ENCODE results near the gene DMRT3.

The DMRT3 gene

DNA sequence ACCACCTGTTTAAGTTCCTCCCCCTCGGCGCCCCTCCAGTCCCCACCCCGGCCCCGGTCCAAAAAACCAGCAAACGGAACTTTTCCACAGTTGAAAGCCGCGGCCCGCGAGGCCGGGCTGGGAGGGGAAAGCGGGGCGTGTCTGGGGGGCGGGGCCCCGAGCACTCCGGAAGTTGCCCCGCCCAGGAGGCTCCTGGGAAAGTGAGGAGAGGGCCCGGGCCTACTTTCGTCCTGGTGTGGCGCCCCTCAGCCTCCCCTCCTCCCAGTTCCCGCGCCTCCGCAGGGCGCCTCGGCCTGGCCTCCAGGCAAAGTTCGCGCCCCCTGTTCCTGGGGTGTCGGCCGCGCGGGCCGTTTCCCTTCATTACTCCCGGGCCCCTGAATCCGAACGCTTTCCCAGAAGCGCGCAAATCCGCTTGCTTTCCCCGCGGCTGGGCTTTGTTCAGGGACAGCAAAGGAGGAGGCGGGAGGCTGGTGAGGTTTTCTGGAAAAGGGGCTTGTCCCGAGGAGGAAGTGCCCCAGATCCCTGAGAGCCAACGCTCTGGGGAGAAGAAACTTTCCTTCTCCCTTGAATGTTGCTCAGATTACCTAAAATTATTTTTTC, 4.5 kb upstream of the DMRT3 start:
- no peak for DNase-seq

DNA sequence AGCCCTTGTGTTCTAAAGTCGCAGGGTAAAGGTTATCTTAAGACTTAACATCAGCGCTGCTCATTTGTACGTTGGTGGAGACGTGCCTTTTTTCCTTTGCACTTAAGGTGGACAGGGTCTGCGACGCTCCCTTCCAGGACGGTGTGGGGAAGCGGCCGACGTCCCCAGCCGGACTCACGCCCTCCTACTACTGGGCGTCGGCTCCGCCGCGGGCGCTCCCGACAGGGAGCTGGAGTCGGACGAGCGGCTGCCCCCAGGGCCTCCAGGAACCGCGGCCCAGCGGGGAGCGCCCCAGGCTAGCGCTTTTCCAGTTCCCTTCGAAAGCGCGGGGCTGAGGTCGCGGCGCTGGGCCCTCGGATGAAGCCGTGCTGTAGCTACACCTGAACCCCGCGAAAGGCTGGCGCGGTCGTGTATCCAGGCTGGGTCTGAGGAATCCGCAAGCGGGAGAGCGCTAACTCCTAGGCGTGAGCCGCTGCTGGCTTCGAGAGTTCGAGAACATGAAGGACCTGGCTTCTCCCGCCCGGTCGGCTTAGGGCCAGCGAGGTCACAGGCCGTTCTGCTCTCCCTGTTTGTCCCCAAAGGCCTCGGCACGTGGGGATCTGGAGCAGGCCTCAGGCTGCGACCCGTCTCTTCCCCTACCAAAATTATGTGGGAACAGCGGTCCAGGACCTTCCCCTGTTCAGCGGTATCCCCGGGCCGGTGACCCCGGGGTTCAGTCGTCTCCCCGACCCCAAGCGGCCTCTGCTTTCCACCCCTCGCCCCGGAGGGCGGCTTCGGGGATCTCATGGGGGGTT, 3.8 kb upstream of the DMRT3 start:
- no peak for DNase-seq

DNA sequence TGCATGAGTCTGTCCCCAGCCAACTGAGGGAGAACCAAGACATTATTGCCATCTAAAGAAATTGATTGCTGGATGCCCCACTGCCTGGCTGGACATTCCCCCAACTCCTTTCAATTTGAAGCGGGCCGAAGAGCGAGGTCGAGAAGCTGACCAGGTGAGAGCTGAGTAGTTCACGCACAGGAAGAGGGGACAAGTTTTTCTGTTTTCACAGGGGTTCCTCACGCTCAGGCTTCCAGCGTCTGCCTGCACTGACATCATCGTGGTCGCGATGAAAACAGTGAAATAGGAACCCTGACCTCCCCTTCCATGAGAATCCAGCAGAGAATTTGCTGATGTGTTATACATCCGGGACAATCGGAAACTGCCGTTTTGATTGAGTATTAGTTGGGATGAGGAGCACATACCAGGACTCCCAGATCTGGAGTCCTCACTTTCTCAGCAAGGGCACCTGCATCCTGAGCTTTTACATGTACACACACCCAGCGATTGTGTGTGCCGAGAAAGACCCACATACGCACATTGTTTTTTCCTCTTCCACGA, 3.1 kb upstream of the DMRT3 start:
- DNase-seq = no peak

GRCh38 chr9:974031-974995, 2.1 kb upstream of the DMRT3 start:
- DNase-seq = no peak

DNA sequence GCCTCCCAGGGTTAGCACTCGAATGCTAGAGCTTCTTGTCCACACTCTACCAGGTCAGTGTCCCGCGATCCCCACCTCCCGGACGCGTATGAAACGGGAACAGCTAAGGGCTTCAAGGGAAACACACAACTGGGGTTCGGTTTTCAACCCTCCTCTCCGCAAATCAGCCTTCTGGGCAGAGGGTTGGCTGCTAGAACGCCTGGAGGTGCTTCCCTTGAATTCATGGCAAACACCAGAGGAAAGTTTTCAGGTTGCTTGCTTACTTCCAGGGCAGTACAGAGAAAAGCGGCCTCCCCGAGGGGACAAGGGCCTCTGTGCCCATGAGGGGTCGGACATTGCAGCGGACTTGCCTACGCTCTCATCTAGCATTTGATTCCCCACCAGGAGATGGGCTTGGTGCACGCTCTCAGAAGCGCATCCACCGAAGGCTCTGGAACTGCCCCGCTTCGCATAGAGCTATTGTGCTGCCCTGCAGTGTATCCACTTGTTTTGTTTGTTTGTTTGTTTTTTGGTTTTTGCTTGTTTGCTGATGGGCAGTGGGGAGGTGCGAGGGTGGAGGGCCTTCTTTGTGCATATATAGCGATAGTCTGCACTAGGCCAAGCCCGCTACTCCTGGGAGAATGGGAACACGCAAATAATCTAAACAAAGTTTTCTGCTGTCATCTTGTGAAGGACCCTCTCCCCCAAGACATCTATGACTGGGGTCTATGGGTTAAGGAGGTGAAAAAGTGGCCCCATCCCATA, 1.3 kb upstream of the DMRT3 start:
- no peak for DNase-seq

DNA sequence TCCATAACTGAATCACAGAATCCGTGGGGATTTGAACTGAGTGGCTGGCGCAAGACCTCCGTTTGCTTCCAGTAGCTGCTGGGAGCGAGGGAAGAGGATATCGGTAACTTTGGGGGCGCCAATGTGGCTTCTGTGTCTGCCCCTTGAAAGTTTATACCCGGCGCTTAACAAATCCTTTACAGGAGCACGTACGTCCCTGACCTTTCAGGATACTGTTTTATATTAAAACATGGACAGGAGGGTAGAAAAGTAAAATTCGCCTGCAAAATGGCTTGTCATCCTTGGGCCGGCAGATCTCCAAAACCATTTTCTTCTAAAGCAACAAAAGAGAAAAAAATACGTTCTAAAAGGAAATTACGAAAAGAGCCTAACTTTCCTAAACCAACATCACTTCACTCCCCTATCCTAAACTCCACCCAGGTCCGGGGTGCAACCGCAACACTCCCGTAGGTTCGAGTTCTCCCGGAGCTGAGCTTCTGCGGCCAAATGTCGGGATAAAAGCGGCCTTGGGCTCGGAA, 656 bp upstream of the DMRT3 start:
- DNase-seq = no peak

DNA sequence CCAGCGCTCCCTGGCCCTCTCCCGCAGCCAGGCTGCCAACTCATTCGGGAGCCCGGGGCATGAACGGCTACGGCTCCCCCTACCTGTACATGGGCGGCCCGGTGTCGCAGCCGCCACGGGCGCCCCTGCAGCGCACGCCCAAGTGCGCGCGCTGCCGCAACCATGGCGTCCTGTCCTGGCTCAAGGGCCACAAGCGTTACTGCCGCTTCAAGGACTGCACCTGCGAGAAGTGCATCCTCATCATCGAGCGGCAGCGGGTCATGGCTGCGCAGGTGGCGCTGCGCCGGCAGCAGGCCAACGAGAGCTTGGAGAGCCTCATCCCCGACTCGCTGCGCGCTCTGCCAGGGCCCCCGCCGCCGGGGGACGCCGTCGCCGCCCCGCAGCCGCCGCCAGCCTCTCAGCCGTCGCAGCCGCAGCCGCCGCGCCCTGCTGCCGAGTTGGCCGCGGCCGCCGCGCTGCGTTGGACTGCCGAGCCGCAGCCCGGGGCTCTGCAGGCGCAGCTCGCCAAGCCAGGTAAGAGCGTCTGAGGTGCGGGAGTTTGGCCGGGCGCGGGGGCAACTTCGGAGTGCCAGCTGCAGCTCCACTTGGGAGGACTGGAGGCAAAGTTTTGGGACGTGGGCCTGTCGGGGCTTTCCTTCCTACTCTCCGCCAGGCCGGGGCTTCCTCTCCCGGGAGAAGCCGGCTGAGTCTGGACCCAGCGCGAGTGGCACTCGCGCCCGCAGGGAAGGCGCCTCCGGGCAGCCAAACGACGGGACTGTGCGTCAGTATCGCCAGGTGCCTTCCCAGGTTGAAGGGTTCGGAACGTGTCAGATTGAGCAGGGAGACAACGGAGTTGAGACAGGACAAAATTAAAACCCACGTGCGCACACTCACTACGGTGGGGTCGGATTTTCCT, 735 bp downstream of the DMRT3 start:
- DNase-seq = peak in 1 of 5 experiments; percentile 27

- DNase-seq = no peak
Measured at GRCh38 chr9:977838-978830, 1.7 kb downstream of the DMRT3 start.

GRCh38 chr9:979983-980382, 3.5 kb downstream of the DMRT3 start:
- no peak for DNase-seq

GRCh38 chr9:980640-981039, 4.2 kb downstream of the DMRT3 start:
- no peak for DNase-seq

- no peak for DNase-seq
Measured at GRCh38 chr9:981491-981898, 5.0 kb downstream of the DMRT3 start.

DNA sequence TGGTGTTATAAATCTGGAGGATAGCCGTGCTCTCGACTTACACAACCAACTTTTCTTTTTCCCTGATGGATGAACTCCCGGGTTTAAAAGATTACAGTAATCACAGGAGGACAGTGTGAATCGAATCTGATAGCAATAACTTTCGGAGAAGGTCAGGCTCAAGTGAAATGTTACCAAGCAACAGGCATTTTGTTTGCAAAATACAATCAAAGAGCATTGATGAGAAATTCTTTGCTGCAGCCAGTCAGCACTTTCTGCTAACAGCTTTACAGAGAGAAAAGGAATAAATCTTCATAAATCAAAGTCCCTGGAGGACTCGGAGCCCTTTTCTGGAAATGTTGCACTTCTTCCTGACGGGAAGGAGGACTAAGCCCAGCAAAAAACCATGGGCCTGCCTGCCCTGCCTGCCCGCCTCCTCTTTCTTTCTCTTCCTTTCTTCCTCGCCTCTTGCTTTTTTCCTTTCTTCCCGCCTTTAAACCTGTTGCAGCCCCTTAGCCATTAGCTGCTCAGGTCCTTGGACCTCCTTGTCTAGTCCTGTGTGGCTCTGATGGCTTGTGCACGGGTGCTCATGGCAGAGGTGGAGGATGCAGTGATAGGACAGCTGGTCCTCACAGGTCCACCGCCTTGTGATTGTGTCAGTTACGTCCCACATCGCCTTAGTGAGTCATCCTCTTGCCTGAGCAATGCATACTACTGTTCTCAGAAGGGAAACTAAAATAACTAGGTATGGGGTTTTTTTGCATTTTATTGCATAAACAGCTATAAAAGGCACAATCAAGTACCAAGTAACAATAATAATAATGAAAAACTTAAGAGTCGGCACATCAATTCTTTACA, 6.2 kb downstream of the DMRT3 start:
- no peak for DNase-seq

DNA sequence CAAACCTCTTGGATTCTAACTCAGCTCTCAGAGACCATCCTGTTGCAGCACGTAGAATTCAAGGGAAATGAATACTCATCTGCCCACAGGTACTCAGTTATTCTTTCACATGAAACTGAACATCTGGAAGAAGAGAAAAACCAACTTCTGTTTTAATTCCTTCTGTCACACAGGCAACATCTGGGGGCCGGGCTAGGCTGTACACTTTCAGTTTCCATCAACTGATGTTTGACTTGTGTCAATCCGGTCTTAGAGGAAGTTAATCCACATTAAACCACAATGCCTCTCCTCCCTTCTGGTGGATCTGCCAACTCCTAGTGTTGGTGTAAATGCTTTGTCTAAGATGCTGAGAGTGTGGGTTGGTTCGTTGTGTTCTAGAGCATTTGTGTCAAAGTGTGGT, 17.6 kb downstream of the DMRT3 start:
- no peak for DNase-seq

GRCh38 chr9:995192-995591, 18.7 kb downstream of the DMRT3 start:
- no peak for DNase-seq

- DNase-seq = no peak
Measured at GRCh38 chr9:995781-996180, 19.3 kb downstream of the DMRT3 start.

DNA sequence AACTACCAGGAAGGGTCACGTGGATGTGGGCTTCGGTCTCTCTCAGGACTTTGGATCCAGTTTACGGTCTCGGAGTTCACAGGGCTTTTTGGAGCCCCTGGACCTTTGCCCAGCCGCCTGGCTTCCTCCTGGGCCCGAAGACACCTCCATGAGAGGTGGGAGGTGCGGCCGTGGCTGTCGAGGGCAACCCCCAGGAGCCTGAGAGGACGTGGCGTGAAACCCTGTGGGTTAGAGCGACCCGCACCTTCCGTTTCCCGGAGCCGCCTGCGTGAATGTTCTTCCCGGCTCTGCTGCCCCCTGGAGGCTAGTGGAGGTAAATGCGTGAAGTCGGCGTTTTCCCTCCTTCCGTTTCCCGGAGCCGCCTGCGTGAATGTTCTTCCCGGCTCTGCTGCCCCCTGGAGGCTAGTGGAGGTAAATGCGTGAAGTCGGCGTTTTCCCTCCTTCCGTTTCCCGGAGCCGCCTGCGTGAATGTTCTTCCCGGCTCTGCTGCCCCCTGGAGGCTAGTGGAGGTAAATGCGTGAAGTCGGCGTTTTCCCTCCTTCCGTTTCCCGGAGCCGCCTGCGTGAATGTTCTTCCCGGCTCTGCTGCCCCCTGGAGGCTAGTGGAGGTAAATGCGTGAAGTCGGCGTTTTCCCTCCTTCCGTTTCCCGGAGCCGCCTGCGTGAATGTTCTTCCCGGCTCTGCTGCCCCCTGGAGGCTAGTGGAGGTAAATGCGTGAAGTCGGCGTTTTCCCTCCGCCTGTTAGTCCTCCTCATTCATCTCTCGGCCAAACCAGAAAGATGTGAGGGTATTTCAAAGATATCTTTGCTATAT, 22.1 kb downstream of the DMRT3 start:
- DNase-seq = peak in 1 of 5 experiments; percentile 17

GRCh38 chr9:1001838-1002237, 25.4 kb downstream of the DMRT3 start:
- DNase-seq = no peak

DNA sequence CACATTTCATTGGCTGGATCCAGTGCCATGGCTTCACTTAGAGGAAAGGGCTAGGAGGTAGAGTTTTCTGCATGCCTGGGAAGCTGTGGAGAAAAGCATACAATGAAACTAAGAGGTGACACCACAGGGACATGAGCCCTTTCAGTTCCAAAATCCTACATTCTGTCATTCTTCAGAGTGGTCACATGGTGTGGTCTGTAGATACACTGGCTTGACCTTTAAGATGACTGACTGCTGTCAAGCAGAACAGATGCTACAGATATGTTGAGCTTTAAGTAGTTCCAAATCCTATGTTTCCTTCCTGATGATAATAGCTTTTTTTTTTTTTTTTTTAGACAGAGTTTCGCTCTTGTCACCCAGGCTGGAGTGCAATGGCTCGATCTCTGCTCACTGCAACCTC, 26.2 kb downstream of the DMRT3 start:
- DNase-seq = no peak
